ENCODE data around the gene HOXC10.
A peak's percentile ranks its signal among the peaks of the same experiment; 100 is the strongest.

The HOXC10 gene

DNA sequence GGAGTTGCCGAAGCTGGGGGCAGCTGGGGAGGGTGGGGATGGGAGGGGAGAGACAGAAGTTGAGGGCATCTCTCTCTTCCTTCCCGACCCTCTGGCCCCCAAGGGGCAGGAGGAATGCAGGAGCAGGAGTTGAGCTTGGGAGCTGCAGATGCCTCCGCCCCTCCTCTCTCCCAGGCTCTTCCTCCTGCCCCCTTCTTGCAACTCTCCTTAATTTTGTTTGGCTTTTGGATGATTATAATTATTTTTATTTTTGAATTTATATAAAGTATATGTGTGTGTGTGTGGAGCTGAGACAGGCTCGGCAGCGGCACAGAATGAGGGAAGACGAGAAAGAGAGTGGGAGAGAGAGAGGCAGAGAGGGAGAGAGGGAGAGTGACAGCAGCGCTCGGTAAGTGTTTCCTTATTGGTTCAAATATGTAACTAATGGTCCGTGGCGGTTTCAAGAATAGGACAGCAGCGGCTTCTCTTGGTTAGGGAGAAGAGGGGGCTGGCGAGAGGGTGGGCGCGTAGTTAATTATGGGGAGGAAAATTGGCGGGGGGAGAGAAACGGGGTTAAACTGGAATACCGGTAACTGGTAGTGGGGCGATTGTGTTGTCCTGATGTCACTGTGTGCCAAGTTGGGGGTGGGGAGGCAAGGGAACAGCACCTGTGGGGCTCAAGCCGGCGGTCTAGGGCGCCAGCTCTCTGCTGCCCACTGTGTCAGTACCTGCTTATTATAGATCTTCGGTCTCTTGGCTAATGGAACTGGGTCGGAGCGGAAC is 32.3 kb downstream of the HOXC10 start:
- no peak for DNase-seq

- peak; percentile 28 to 65 (median 58) for DNase-seq
Measured at GRCh38 chr12:54017878-54018467, 33.0 kb downstream of the HOXC10 start.

DNA sequence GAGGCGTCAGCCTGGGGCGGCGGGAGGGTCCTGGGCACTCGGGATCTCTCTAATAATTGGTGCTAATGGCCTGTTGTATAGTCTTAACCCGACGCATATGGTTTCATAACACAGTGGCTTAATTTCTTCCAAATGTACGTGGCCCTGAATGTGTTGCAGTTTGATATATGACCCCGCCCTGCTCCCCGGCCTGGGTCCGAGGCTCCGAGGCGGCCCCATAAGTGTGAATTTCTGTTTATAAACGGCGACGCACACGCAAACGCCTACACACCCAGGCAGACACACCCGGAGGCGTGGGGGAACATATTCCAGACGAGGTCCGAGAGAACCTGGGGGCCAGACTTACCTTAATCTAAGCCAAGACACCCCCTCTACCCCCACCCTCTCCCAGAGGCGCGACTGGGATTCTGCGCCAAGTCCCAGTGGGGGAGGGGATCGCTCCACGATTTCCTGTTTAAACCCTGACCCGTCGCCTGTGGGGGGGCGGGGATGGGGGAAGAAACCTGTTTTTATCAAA is 33.6 kb downstream of the HOXC10 start:
- DNase-seq, result no peak

DNA sequence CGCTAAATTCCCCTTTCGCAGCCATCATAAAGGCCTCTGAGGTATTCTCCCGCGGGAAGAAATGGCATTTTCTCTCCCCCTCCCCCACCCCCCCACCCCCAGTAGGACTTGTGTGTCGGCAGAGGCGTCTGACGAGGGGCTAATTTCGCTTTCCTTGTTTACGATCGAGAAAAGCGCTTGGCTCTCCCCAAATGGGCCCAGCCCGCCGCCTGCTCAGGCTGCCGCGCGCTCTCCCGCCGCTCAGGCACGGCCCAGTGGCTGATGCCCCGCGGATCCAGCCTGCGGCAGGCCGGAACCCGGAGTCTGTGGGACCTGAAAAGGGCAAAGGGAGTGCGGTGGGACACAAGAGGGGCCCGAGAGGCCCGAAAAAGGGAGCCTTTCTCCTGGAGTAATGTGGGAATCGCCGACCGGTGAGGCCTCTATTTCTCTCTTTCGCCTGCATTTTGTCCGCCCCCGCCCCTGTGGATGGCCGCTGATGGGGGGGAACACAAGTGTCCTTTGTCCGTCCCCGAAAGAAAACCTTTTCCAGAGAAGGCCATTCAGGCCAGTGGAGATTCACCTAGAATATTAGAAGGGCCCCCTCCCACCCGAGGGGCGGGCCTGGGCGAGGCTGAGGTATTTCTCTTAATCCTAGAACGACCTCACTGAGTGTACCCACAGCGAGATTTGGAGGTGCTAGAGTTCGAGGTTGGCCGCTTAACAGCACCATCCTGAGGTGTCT is 34.3 kb downstream of the HOXC10 start:
- DNase-seq, result no peak

GRCh38 chr12:54019924-54020590 is 35.1 kb downstream of the HOXC10 start:
- DNase-seq, result no peak

GRCh38 chr12:54020591-54021405 is 35.9 kb downstream of the HOXC10 start:
- DNase-seq, result no peak

DNA sequence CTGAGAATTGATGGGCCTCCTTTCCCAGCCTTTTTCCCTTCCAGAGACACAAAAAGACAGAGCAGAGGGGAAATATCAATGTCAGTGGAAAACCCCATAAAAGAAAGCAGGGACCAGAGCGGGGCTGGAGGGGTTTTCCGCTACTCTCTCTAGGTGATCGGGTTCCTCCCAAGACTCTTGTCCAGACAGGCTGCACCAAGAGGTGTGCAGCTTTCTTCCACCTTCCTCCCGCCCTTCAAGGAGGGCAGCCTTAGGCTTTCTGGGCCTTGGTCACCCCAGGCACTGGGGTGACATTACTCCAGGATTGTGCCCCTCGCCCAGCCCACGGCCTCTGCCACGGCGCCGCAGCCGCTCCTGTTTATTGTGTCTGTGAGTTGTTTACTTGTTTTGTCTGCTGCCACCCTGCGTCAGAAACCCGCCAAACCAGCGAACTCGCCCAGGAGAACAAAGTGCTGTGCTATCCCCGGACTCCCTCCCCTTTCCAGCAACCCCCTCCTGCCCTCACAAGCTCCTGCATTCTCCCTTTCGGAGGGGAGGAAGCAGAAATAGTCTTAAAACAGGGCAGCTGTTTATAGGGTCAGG is 36.6 kb downstream of the HOXC10 start:
- DNase-seq, result no peak

DNA sequence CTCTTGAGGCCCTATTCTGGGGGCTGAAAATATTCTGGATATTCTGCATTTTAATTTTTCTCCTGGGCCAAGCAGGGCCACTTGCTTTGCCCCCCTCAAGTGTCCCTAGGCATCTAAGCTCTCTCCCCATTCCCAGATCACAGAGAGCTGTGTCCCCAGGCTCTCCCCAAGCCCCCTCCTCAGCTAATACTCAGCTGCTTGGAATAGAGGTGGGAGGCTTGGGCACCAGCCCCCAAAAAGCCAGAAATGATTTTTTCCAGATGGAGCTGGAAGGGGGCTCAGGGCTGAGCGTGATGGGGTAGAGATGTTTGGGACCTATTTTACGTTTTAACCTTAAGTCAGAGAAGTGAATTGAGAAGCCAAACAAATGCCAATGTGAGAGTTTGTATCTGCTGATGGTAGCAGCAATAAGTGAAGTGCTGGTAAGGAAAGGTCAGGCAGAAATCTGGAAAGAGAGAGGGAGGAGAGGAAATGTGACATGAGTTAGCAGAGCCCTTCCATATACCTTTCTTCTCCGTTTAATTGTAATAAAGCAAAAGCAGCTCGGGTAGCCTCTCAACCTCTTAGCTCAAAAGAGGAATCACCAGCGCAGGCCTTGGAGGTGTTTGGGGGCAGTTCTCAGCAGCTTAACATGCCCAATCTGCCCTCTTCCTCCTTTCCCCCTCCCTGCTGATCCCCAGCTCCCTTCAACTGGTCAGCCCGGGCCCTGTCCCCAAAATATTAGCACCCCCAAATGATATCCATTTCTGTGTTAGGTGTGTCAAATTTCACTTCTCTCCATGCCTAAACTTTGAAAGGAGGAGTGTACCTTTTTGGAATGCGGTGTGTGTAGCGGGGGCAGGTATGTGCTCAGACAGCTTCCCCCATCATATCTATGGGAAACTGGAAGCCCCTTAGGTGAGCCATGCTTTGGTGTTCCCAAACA is 38.3 kb downstream of the HOXC10 start:
- no peak for DNase-seq

GRCh38 chr12:54024127-54024526 is 39.2 kb downstream of the HOXC10 start:
- no peak for DNase-seq

GRCh38 chr12:54024581-54025305 is 39.8 kb downstream of the HOXC10 start:
- DNase-seq, result no peak

- DNase-seq, result no peak
Measured at GRCh38 chr12:54025499-54026405, 40.8 kb downstream of the HOXC10 start.

GRCh38 chr12:54026640-54027441 is 41.9 kb downstream of the HOXC10 start:
- DNase-seq, result no peak

DNA sequence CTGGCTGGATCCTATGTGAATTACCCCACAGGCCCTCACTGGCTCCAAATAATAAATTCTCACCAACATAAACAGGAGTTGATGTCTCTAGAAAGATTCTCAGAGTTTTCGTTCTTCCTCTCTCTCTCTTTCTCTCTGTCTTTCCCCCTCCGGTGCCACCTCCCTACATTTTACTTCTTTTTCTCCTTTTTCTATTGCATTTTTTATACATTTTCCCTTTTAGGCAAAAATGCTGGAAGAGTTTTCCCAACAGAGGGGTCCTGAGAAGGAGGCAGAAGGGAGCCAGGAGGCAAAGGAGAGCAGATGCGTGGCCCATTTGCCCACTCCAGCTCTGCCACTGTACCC is 42.5 kb downstream of the HOXC10 start:
- DNase-seq, result no peak

- DNase-seq, result peak in 1 of 6 experiments; percentile 12
Measured at GRCh38 chr12:54028314-54029201, 43.6 kb downstream of the HOXC10 start, which contains the start of gene HOXC6. Gene HOXC6, plus strand, starts transcription at chr12:54028440. Its CDS starts 82 bp downstream, at chr12:54028522.

GRCh38 chr12:54029529-54030441 is 44.8 kb downstream of the HOXC10 start:
- peak in 1 of 6 experiments; percentile 19 for DNase-seq

GRCh38 chr12:54030442-54030801 is 45.5 kb downstream of the HOXC10 start:
- no peak for DNase-seq
